ENCODE measurements around the gene SARM1. TPM values are rescaled to one million over a fixed set of nuclear protein-coding genes. Genes with fewer than 3 reads are reported as not detected.
A peak's percentile ranks its signal among the peaks of the same experiment; 100 is the strongest.

The SARM1 gene
- total and polyA plus RNA-seq, 2 of the 13 experiments (the other 11 are each of a cell fraction or from before 2014, with no cell fraction given) = 0.73 to 0.86 TPM

- TF ChIP-seq TMF1 (CRISPR knock-in tag; IDR thresholded peaks at IDR 0.05; ENCODE audit: low read depth) (peak; percentile 59; the same call in 1 of the 2 replicates), ZNF569 (CRISPR knock-in tag; IDR thresholded peaks at IDR 0.05; ENCODE audit: borderline replicate concordance) (no peak), ZUFSP (CRISPR knock-in tag; IDR thresholded peaks at IDR 0.05; ENCODE audit: borderline replicate concordance) (no peak), GATA4 (IDR thresholded peaks at IDR 0.05; ENCODE audit: borderline replicate concordance, low read depth) (no peak), ZNF12 (CRISPR knock-in tag; IDR thresholded peaks at IDR 0.05) (no peak), ZBTB42 (CRISPR knock-in tag; IDR thresholded peaks at IDR 0.05) (no peak), DDIT3 (CRISPR knock-in tag; IDR thresholded peaks at IDR 0.05) (no peak), GABPB1 (CRISPR knock-in tag; IDR thresholded peaks at IDR 0.05) (peak; percentile 99), ZNF317 (CRISPR knock-in tag; IDR thresholded peaks at IDR 0.05) (peak; percentile 79; the same call in 1 of the 2 replicates), ZFP91 (CRISPR knock-in tag; IDR thresholded peaks at IDR 0.05; ENCODE audit: borderline replicate concordance) (peak; percentile 71), ZNF333 (CRISPR knock-in tag; IDR thresholded peaks at IDR 0.05; ENCODE audit: borderline replicate concordance) (0 out of 2 replicates have a peak, but pooled peaks have one; percentile 27), ZNF556 (CRISPR knock-in tag; IDR thresholded peaks at IDR 0.05; ENCODE audit: borderline replicate concordance) (peak; percentile 81; the same call in 1 of the 2 replicates), GZF1 (CRISPR knock-in tag; IDR thresholded peaks at IDR 0.05) (no peak), ZNF414 (CRISPR knock-in tag; IDR thresholded peaks at IDR 0.05) (peak; percentile 59; the same call in 1 of the 2 replicates), ZNF879 (CRISPR knock-in tag; IDR thresholded peaks at IDR 0.05) (no peak), ZBTB33 (CRISPR knock-in tag; IDR thresholded peaks at IDR 0.05) (peak; percentile 43; the same call in 1 of the 2 replicates), ZNF431 (CRISPR knock-in tag; IDR thresholded peaks at IDR 0.05; ENCODE audit: borderline replicate concordance, low read depth) (no peak), ZSCAN5A (CRISPR knock-in tag; IDR thresholded peaks at IDR 0.05; ENCODE audit: borderline replicate concordance) (no peak), ZBTB34 (CRISPR knock-in tag; IDR thresholded peaks at IDR 0.05) (no peak)
These were observed 36.1 kb upstream of the SARM1 start, which contains the start of the genes IFT20 and TNFAIP1 (continued) for GRCh38 chr17:28335201-28335958.
